GM18498 (cell line): ENCODE data around the gene DTYMK.

Experiments
- ATAC-seq: cut with Tn5 transposase; IDR thresholded peaks from one replicate; pipeline ENCODE4 v1.9.1; 2021; ENCODE audit warnings: mild to moderate bottlenecking, moderate library complexity; ENCODE audit not compliant: unreplicated experiment

Gene DTYMK

GRCh38 chr2:241708879-241709278 lies 22.3 kb upstream of the DTYMK start:
- ATAC-seq: no peak

- no peak for ATAC-seq
Measured at GRCh38 chr2:241706537-241706936, 19.9 kb upstream of the DTYMK start.

GRCh38 chr2:241703032-241703604 lies 16.5 kb upstream of the DTYMK start:
- ATAC-seq: no peak

GRCh38 chr2:241702155-241703031 lies 15.8 kb upstream of the DTYMK start:
- peak; percentile 74 for ATAC-seq

GRCh38 chr2:241701399-241702154 lies 15.0 kb upstream of the DTYMK start, which contains the start of gene ING5:
ING5 (plus strand) TSS chr2:241702039; CDS start chr2:241702066, 27 bp downstream.
- ATAC-seq: peak; percentile 62

GRCh38 chr2:241701149-241701398 lies 14.5 kb upstream of the DTYMK start:
- no peak for ATAC-seq

GRCh38 chr2:241695651-241696050 lies 9.0 kb upstream of the DTYMK start:
- ATAC-seq: no peak

GRCh38 chr2:241692448-241692847 lies 5.8 kb upstream of the DTYMK start:
- no peak for ATAC-seq

- no peak for ATAC-seq
Measured at GRCh38 chr2:241690202-241690717, 3.6 kb upstream of the DTYMK start.

- ATAC-seq: no peak
Measured at GRCh38 chr2:241689306-241689705, 2.7 kb upstream of the DTYMK start.

GRCh38 chr2:241686324-241686649 lies 328 bp downstream of the DTYMK start:
- ATAC-seq: peak; percentile 15

- no peak for ATAC-seq
Measured at GRCh38 chr2:241680827-241681599, 5.6 kb downstream of the DTYMK start.

GRCh38 chr2:241680044-241680443 lies 6.6 kb downstream of the DTYMK start:
- ATAC-seq: no peak

GRCh38 chr2:241678784-241679540 lies 7.7 kb downstream of the DTYMK start:
- ATAC-seq: no peak

GRCh38 chr2:241678307-241678706 lies 8.3 kb downstream of the DTYMK start:
- ATAC-seq: no peak

GRCh38 chr2:241677392-241677791 lies 9.2 kb downstream of the DTYMK start:
- no peak for ATAC-seq

- no peak for ATAC-seq
Measured at GRCh38 chr2:241676665-241677064, 9.9 kb downstream of the DTYMK start.

- no peak for ATAC-seq
Measured at GRCh38 chr2:241675885-241676284, 10.7 kb downstream of the DTYMK start.

- ATAC-seq: no peak
Measured at GRCh38 chr2:241673797-241674725, 12.6 kb downstream of the DTYMK start.
